HG03565 (cell line): ENCODE measurements around the gene ATF3.
"Not testable (repeated sequence)": the region's sequence is repeated elsewhere in the genome, so short reads cannot be mapped to it uniquely, and the experiment has no call there.

Experiments
- ATAC-seq: cut with Tn5 transposase; IDR thresholded peaks from one replicate; pipeline ENCODE4 v1.9.1; 2021; ENCODE audit warnings: mild to moderate bottlenecking, moderate library complexity; ENCODE audit not compliant: unreplicated experiment

The ATF3 gene

GRCh38 chr1:212648431-212648830 lies 39.9 kb downstream of the ATF3 start:
- ATAC-seq = no peak

GRCh38 chr1:212649020-212649419 lies 40.5 kb downstream of the ATF3 start:
- no peak for ATAC-seq

DNA sequence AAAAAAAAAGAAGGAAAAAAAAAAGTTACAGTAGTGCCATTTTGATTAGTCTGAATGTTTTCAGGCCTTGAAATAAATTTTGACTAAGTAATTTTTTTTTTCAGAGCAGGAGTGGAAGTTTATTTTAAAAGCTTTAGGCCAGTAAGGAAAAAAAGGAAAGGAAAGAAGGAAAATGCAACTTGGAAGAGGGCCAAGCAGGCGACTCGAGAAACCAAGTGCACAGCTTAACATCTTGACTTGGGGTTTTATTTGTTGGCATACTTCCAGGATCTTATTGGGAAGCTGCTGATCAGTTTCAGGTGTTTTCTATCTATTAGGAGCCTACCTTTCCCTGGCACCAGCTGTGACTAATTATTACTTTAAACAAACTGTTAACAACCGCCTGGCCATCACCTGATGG lies 41.7 kb downstream of the ATF3 start:
- ATAC-seq = no peak

GRCh38 chr1:212651521-212651920 lies 43.0 kb downstream of the ATF3 start:
- ATAC-seq = no peak

DNA sequence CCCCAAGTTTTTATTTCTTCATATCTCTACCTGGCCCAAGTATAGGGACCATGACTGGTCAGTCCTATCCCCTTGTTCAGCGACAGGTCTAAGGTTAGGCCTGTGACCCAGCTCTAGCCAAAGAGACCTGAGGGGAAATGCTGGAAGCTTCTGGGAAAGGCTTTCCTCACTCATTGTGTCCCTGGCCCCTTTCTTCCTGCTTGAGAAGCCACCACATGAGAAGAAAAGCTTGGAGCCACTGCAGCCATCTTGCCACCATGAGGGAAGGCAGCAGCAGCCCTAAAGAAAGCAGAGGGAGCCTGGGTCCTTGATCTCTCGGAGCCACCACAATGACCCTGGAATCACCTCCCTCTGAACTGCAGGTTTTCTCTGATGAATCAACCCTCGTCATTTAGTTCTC lies 43.4 kb downstream of the ATF3 start:
- no peak for ATAC-seq

GRCh38 chr1:212652609-212653008 lies 44.0 kb downstream of the ATF3 start:
- ATAC-seq = no peak

DNA sequence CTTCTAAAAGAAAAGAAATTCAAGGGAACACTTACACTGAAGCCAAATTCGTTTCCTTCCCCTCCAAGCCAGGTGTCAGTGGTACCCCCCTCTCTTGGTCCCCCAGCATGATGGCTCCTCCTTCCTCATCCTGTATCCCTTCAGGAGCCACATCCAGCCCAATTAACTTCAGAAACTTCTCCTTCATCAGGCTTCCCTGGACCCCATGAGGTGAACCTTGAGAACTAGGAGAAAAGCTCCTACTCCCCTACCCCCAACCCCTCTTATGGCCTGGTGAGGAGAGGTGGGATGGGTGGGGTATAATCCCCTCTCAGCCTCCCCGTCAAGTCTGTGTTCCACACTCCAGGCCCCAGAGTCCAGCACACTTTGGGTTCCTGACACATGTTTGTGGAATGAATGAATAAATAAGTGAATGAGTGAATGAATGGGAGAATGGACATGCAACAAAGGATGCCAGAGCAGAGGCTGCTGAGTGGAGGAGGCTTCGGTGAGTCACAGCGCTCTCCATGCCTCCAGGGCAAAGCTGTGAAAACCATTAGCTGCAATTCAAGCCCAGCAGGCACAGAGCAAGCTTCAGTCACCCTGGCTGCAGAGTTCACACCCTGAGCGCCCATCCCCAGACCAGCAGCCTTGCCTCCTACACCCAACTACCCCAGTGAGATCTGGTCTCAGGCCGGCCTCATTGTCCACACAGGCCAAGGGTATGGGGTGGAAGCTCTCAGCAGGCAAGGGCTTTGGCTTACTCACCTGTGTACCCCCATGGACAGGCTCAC lies 47.3 kb downstream of the ATF3 start:
- no peak for ATAC-seq

GRCh38 chr1:212656730-212657129 lies 48.2 kb downstream of the ATF3 start:
- no peak for ATAC-seq

- ATAC-seq = not testable (repeated sequence)
These were observed 49.7 kb downstream of the ATF3 start for GRCh38 chr1:212658250-212658649.

GRCh38 chr1:212664409-212665199 lies 56.0 kb downstream of the ATF3 start:
- no peak for ATAC-seq

DNA sequence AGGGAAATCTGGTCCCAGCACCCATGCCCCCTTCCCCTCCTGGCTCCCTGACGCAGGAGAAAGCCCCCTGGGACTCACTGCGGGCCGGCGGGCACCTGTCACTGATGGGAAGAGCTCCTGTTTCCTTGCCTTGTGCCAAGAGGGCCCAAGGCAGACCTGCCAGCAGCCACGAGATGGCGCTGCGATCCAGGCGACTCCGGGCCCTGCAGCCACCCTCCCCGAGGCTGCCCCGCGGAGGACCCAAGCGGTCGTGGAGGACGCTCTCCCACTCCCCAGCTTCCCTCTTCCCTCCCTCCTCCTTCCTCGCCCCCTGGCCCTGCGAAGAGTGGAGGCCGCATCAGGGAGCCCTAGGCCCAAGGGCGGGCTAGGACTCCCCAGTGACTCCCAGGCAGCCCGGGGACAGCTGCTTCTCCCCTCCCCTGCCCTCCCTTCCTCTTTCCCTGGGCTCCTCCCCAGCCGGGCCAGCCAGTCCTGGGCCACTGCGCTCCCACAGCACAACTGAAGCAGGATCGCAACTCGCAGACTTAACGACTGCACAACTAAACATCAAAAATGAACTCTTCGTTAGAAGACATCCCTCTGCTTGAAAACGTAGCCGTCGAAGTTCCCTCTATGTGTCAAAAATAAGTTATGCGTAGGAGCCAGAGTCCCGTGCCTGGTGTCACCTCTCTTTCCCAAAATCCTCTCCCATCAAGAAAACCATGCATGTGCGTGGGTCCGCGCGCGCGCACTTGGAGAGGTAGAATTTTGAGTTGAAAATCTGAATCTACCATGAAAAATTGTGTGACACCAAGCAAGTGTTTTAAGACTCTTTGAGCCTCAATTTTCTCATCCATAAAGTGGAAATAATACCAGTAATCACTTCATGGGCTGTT lies 56.9 kb downstream of the ATF3 start:
- ATAC-seq = peak; percentile 62

DNA sequence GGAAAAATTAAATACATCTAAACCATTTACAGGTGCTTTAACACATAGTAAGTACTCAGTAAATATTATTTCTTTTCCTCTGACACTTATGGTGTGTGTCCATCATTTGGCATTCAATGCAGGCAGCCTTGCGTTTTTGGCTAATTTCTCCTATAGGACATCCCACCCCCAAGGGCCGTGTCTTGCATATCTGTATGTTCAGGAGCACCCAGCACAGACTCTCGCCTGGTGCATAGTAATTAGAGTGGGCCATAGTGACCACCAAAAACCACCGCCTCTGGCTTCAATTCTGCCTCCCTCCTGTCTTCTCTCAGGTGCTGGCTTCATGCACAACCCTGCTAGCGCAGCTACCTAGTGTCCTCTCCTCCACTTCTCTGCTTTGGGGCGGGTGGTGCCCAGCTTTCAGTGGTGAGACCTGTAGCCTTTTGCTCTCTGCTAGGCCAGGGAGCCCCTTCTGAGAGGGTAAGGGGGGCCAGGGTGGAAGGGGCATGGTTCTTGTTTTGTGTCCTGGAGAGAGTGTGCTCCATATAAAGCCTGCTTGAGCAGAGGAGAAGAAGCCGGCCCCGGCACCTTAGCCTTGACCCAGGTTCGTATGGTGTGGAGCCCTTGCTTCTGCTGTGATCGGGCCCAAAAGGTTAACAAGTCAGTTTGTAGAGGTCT lies 57.7 kb downstream of the ATF3 start:
- no peak for ATAC-seq

DNA sequence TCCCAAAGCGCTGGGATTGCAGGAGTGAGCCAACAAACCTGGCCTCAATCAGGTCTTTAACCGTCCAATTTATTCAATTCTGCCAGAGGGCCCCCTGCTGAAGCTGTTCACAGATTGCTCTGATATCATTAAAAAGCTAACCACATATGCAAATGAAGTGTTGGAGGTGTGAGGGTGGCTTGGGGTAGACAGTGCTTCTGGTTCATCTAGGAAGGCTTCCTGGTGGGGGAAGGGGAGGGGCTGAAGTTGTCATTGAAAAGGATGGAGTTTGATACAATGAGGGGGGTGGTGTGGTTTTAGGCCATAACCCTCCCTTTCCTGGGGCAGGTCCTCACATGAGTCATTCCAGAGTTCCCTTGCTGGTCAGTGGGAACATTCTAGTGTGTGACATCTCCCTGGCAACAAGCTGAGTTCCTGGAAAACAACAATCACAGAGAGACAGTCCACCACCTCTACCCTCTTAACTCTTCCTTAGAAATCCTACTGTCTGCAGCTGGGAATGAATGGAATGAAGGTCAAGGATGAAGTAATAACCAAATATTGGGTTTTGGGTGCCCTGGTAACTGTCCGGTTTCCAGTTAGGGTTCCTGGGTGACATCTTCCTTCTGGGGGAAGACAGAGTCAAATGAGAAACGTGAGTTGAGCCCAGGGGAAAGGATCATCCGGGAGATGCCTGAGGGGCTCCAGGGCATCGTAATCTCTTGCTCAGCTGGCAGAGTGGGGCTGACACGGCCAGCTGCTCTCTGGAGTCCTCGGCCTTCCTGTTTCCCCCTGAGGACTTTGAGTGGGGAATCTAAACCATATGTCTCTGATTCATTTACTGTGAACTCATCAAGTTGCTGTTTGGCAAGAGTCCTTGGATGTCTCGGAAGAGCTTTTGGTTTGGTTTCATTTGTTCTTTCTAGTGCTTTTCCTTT lies 58.9 kb downstream of the ATF3 start:
- no peak for ATAC-seq

DNA sequence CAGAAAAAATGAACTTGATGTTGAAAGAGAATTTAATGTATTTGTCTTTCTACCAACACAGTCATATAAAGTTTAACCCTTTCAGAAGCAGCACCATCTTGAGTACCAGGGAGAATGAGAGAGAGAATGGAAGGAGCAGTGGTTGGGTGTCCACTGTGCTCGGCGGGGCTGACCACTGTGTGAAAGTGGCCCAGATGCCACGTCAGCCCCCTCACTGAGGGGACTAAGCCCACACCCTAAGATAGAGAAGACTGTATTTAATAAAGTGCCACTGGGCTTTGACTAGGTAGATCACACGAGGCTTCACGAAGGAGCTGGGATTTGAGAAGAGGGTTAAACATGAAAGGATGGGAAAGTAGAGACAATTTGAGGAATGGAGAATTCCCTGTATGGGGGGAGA lies 59.9 kb downstream of the ATF3 start:
- ATAC-seq = no peak

GRCh38 chr1:212669102-212669501 lies 60.5 kb downstream of the ATF3 start:
- ATAC-seq = no peak

- ATAC-seq = no peak
These were observed 61.0 kb downstream of the ATF3 start for GRCh38 chr1:212669600-212669999.

- ATAC-seq = no peak
These were observed 61.7 kb downstream of the ATF3 start for GRCh38 chr1:212670301-212670700.
